ENCODE results near the gene REV3L. TPM values are rescaled to one million over a fixed set of nuclear protein-coding genes. Genes with fewer than 3 reads are reported as not detected.

The REV3L gene
- total RNA-seq, 1 donor from 2014 or later = 19.7 TPM

- Mint-ChIP-seq H3K9me3 (ENCODE audit: unreplicated experiment) (no peaks in the 10 kb centered on the region), H3K4me1 (ENCODE audit: unreplicated experiment) (peaks cover 18% of the 10 kb centered on the region), H3K36me3 (ENCODE audit: low read depth, unreplicated experiment) (no peaks in the 10 kb centered on the region), H3K27ac (ENCODE audit: unreplicated experiment) (no peak overlapping the region), H3K4me3 (ENCODE audit: unreplicated experiment) (no peak overlapping the region), H3K27me3 (ENCODE audit: unreplicated experiment) (no peaks in the 10 kb centered on the region)
- DNase-seq (ENCODE audit: low spot score) = no peak
- no peak for TF ChIP-seq CTCF (IDR thresholded peaks at IDR 0.05; ENCODE audit: unreplicated experiment)
These were observed 12.0 kb downstream of the REV3L start for GRCh38 chr6:111470991-111471390.

- no peak for TF ChIP-seq CTCF (IDR thresholded peaks at IDR 0.05; ENCODE audit: unreplicated experiment)
- H3K4me1 Mint-ChIP-seq (ENCODE audit: unreplicated experiment) = peaks cover 18% of the 10 kb centered on the region
- no peaks in the 10 kb centered on the region for H3K36me3 Mint-ChIP-seq (ENCODE audit: low read depth, unreplicated experiment)
- DNase-seq (ENCODE audit: low spot score) = no peak
- H3K27me3 Mint-ChIP-seq (ENCODE audit: unreplicated experiment) = no peaks in the 10 kb centered on the region
- H3K4me3 Mint-ChIP-seq (ENCODE audit: unreplicated experiment) = no peak overlapping the region
- no peaks in the 10 kb centered on the region for H3K9me3 Mint-ChIP-seq (ENCODE audit: unreplicated experiment)
- no peak overlapping the region for H3K27ac Mint-ChIP-seq (ENCODE audit: unreplicated experiment)
These were observed 13.5 kb downstream of the REV3L start for GRCh38 chr6:111469543-111469942.

GRCh38 chr6:111468329-111469012 is 14.5 kb downstream of the REV3L start:
- Mint-ChIP-seq H3K36me3 (ENCODE audit: low read depth, unreplicated experiment) (no peaks in the 10 kb centered on the region), H3K4me3 (ENCODE audit: unreplicated experiment) (no peak overlapping the region), H3K27ac (ENCODE audit: unreplicated experiment) (peak overlapping the region; percentile 33), H3K27me3 (ENCODE audit: unreplicated experiment) (no peaks in the 10 kb centered on the region), H3K4me1 (ENCODE audit: unreplicated experiment) (peaks cover 18% of the 10 kb centered on the region), H3K9me3 (ENCODE audit: unreplicated experiment) (no peaks in the 10 kb centered on the region)
- TF ChIP-seq CTCF (IDR thresholded peaks at IDR 0.05; ENCODE audit: unreplicated experiment) = no peak
- DNase-seq (ENCODE audit: low spot score) = no peak

GRCh38 chr6:111464184-111464583 is 18.8 kb downstream of the REV3L start:
- no peak for DNase-seq (ENCODE audit: low spot score)
- Mint-ChIP-seq H3K27ac (ENCODE audit: unreplicated experiment) (no peak overlapping the region), H3K27me3 (ENCODE audit: unreplicated experiment) (no peaks in the 10 kb centered on the region), H3K36me3 (ENCODE audit: low read depth, unreplicated experiment) (peaks cover 11% of the 10 kb centered on the region), H3K9me3 (ENCODE audit: unreplicated experiment) (no peaks in the 10 kb centered on the region), H3K4me1 (ENCODE audit: unreplicated experiment) (peaks cover 13% of the 10 kb centered on the region), H3K4me3 (ENCODE audit: unreplicated experiment) (no peak overlapping the region)
- no peak for TF ChIP-seq CTCF (IDR thresholded peaks at IDR 0.05; ENCODE audit: unreplicated experiment)

- no peak overlapping the region for H3K27ac Mint-ChIP-seq (ENCODE audit: unreplicated experiment)
- H3K36me3 Mint-ChIP-seq (ENCODE audit: low read depth, unreplicated experiment) = peaks cover 18% of the 10 kb centered on the region
- H3K9me3 Mint-ChIP-seq (ENCODE audit: unreplicated experiment) = no peaks in the 10 kb centered on the region
- no peaks in the 10 kb centered on the region for H3K27me3 Mint-ChIP-seq (ENCODE audit: unreplicated experiment)
- no peak for DNase-seq (ENCODE audit: low spot score)
- no peak overlapping the region for H3K4me3 Mint-ChIP-seq (ENCODE audit: unreplicated experiment)
- TF ChIP-seq CTCF (IDR thresholded peaks at IDR 0.05; ENCODE audit: unreplicated experiment) = no peak
- peaks cover 5% of the 10 kb centered on the region for H3K4me1 Mint-ChIP-seq (ENCODE audit: unreplicated experiment)
These were observed 20.1 kb downstream of the REV3L start for GRCh38 chr6:111462770-111463391.

Data from endothelial cell (in vitro differentiated cells).